H9 (cell line): ENCODE data around the gene DYNLT2B. TPM values are rescaled to one million over a fixed set of nuclear protein-coding genes. Genes with fewer than 3 reads are reported as not detected.

Source experiments
- DNase-seq: peaks from one replicate; pipeline ENCODE4 v3.0.0-alpha.2; 2017
- H2AFZ ChIP-seq: one replicate; pipeline ENCODE4 v1.6.1; 2013; ENCODE audit warnings: mild to moderate bottlenecking, low read length, control low read depth, moderate library complexity
- H2AK5ac ChIP-seq: 2 replicates; pipeline ENCODE4 v1.6.1; 2013; ENCODE audit warnings: low read length, control low read depth, mixed read lengths; ENCODE audit not compliant: insufficient read length
- H2BK120ac ChIP-seq: one replicate; pipeline ENCODE4 v1.6.1; 2013; ENCODE audit warnings: low read depth, mild to moderate bottlenecking, low read length, control low read depth, inconsistent platforms; ENCODE audit not compliant: poor library complexity, severe bottlenecking
- H2BK12ac ChIP-seq: 2 replicates; pipeline ENCODE4 v1.6.1; 2013; ENCODE audit warnings: low read length, control low read depth, mixed read lengths, low read depth; ENCODE audit not compliant: insufficient read length
- H2BK15ac ChIP-seq: 2 replicates; pipeline ENCODE4 v1.6.1; 2013; ENCODE audit warnings: low read depth, low read length, control low read depth
- H2BK20ac ChIP-seq: one replicate; pipeline ENCODE4 v1.6.1; 2013; ENCODE audit warnings: low read depth, mild to moderate bottlenecking, low read length, control low read depth, inconsistent platforms; ENCODE audit not compliant: poor library complexity, severe bottlenecking
- H2BK5ac ChIP-seq: 2 replicates; pipeline ENCODE4 v1.6.1; 2013; ENCODE audit warnings: low read length, control low read depth, mixed read lengths; ENCODE audit not compliant: insufficient read length
- H3K14ac ChIP-seq: 2 replicates; pipeline ENCODE4 v1.6.1; 2013; ENCODE audit warnings: low read length, control low read depth; ENCODE audit not compliant: insufficient read depth
- H3K18ac ChIP-seq: 2 replicates; pipeline ENCODE4 v1.6.1; 2013; ENCODE audit warnings: low read depth, mild to moderate bottlenecking, mixed read lengths, low read length, control low read depth; ENCODE audit not compliant: insufficient read length
- H3K23ac ChIP-seq: 2 replicates; pipeline ENCODE4 v1.6.1; 2013; ENCODE audit warnings: low read length, control low read depth, mixed read lengths, low read depth; ENCODE audit not compliant: insufficient read length
- H3K23me2 ChIP-seq: 2 replicates; pipeline ENCODE4 v1.6.1; 2013; ENCODE audit warnings: low read depth, mild to moderate bottlenecking, mixed read lengths, low read length, control low read depth; ENCODE audit not compliant: insufficient read length, poor library complexity, severe bottlenecking
- H3K27ac ChIP-seq: 2 replicates; pipeline ENCODE4 v1.5.1; 2013; ENCODE audit warnings: low read length, control low read depth, mixed read lengths, low read depth; ENCODE audit not compliant: insufficient read length
- H3K27me3 ChIP-seq: 2 replicates; pipeline ENCODE4 v1.6.1; 2013; ENCODE audit warnings: low read length, control low read depth, inconsistent platforms; ENCODE audit not compliant: insufficient read depth
- H3K4ac ChIP-seq: 2 replicates; pipeline ENCODE4 v1.6.1; 2013; ENCODE audit warnings: low read depth, mild to moderate bottlenecking, control low read depth, inconsistent platforms, low read length, moderate library complexity
- H3K4me1 ChIP-seq: 2 replicates; pipeline ENCODE4 v1.6.1; 2013; ENCODE audit warnings: low read length, control low read depth, inconsistent platforms; ENCODE audit not compliant: insufficient read depth
- H3K4me2 ChIP-seq: 2 replicates; pipeline ENCODE4 v1.6.1; 2013; ENCODE audit warnings: low read length, control low read depth, mixed read lengths; ENCODE audit not compliant: insufficient read length, insufficient read depth
- H3K56ac ChIP-seq: 2 replicates; pipeline ENCODE4 v1.6.1; 2013; ENCODE audit warnings: low read depth, mild to moderate bottlenecking, mixed read lengths, low read length, control low read depth; ENCODE audit not compliant: insufficient read length
- H3K79me1 ChIP-seq: 2 replicates; pipeline ENCODE4 v1.6.1; 2013; ENCODE audit warnings: low read depth, mild to moderate bottlenecking, moderate library complexity, low read length, control low read depth, inconsistent platforms; ENCODE audit not compliant: insufficient read depth, poor library complexity, severe bottlenecking
- H3K79me2 ChIP-seq: 2 replicates; pipeline ENCODE4 v1.6.1; 2013; ENCODE audit warnings: low read length, control low read depth, inconsistent platforms; ENCODE audit not compliant: insufficient read depth
- H3K9ac ChIP-seq: 2 replicates; pipeline ENCODE4 v1.6.1; 2013; ENCODE audit warnings: low read length, control low read depth, mixed read lengths; ENCODE audit not compliant: insufficient read length; ENCODE audit errors: extremely low read depth
- H3K9me3 ChIP-seq: one replicate; pipeline ENCODE4 v1.6.1; 2013; ENCODE audit warnings: low read depth, low read length, inconsistent platforms; ENCODE audit not compliant: control insufficient read depth
- H3T11ph ChIP-seq: one replicate; pipeline ENCODE4 v1.6.1; 2013; ENCODE audit warnings: mild to moderate bottlenecking, low read length, control low read depth, inconsistent platforms
- H4K20me1 ChIP-seq: one replicate; pipeline ENCODE4 v1.6.1; 2013; ENCODE audit not compliant: control insufficient read depth, insufficient read length, insufficient read depth
- H4K5ac ChIP-seq: 2 replicates; pipeline ENCODE4 v1.6.1; 2013; ENCODE audit warnings: low read depth, mild to moderate bottlenecking, mixed read lengths, low read length, control low read depth; ENCODE audit not compliant: insufficient read length
- H4K8ac ChIP-seq: replicated peaks from 2 replicates; pipeline ENCODE4 v1.6.1; 2013; ENCODE audit warnings: low read length, control low read depth, mixed read lengths, low read depth; ENCODE audit not compliant: insufficient read length
- H4K91ac ChIP-seq: 2 replicates; pipeline ENCODE4 v1.6.1; 2013; ENCODE audit warnings: low read depth, mild to moderate bottlenecking, moderate library complexity, mixed read lengths, low read length, control low read depth; ENCODE audit not compliant: insufficient read length
- H3K27ac Mint-ChIP-seq, 3 experiments: 2 replicates in 2 of 3; 3 replicates in 1 of 3; pipeline ENCODE4 v1.8.0; 2020 to 2021; ENCODE audit warnings: mixed read lengths in 3 of 3, mild to moderate bottlenecking in 1 of 3, moderate library complexity in 1 of 3
- H3K27me3 Mint-ChIP-seq: 2 replicates; pipeline ENCODE4 v1.8.0; 2021; ENCODE audit warnings: low read depth, mild to moderate bottlenecking, moderate library complexity, mixed read lengths
- H3K36me3 Mint-ChIP-seq, 3 experiments: 2 replicates in 2 of 3; 3 replicates in 1 of 3; pipeline ENCODE4 v1.8.0; 2020 to 2021; ENCODE audit warnings: low read depth in 3 of 3, mixed read lengths in 3 of 3; ENCODE audit not compliant: insufficient read depth in 1 of 3
- H3K4me1 Mint-ChIP-seq, 2 experiments: 2 replicates each; pipeline ENCODE4 v1.8.0; 2020; ENCODE audit warnings: mixed read lengths in 2 of 2
- H3K4me3 Mint-ChIP-seq, 2 experiments: 2 replicates in 1 of 2; 3 replicates in 1 of 2; pipeline ENCODE4 v1.8.0; 2020 to 2021; ENCODE audit warnings: mild to moderate bottlenecking in 2 of 2, mixed read lengths in 2 of 2, moderate library complexity in 1 of 2
- H3K9me3 Mint-ChIP-seq, 2 experiments: 2 replicates in 1 of 2; 3 replicates in 1 of 2; pipeline ENCODE4 v1.8.0; 2020; ENCODE audit warnings: mild to moderate bottlenecking in 2 of 2, mixed read lengths in 2 of 2, moderate library complexity in 1 of 2
- CTCF ChIP-seq: fragments of 200-600 bp; sonication (generic); conservative IDR thresholded peaks from 3 replicates; pipeline ENCODE4 v1.8.0; 2021; ENCODE audit warnings: antibody characterized with exemption, mild to moderate bottlenecking
- whole genome bisulfite sequencing: extraction: QIAGEN DNeasy Blood & Tissue Kit; methylation state at CpG from one replicate; pipeline ENCODE4 v1.1.7; 2013; ENCODE audit warnings: missing lambda C conversion rate, low lambda C conversion rate, mixed read lengths; ENCODE audit not compliant: insufficient read length; ENCODE audit errors: extremely low coverage; 5-methylcytosine and 5-hydroxymethylcytosine counted together
- total RNA-seq: library from RNA; stranded (reverse); gene quantifications from 2 replicates; pipeline ENCODE4 v1.2.1, GENCODE V29; 2021

The DYNLT2B gene
- total RNA-seq, 1 experiment from 2014 or later: 12.4 TPM

- Histone ChIP-seq H2BK120ac (no peak overlapping the region), H3K9ac (no peak overlapping the region), H2BK20ac (no peak overlapping the region), H3K14ac (no peak overlapping the region), H3K9me3 (no peaks in the 10 kb centered on the region), H3T11ph (no peak overlapping the region), H4K5ac (no peak overlapping the region), H3K79me1 (no peaks in the 10 kb centered on the region), H4K20me1 (no peaks in the 10 kb centered on the region), H2BK15ac (no peak overlapping the region), H3K79me2 (no peaks in the 10 kb centered on the region), H3K27me3 (no peaks in the 10 kb centered on the region), H2AK5ac (no peak overlapping the region), H3K4ac (no peak overlapping the region), H4K91ac (no peak overlapping the region), H3K27ac (no peak overlapping the region), H2BK5ac (no peak overlapping the region), H2BK12ac (no peak overlapping the region), H3K4me1 (no peaks in the 10 kb centered on the region), H3K4me2 (no peak overlapping the region), H3K18ac (no peak overlapping the region), H4K8ac (no peak overlapping the region), H3K23me2 (peaks cover 3% of the 10 kb centered on the region), H3K56ac (no peak overlapping the region), H2AFZ (no peak overlapping the region), H3K23ac (no peak overlapping the region)
- no CpG with 5 or more reads among the region's 11 CpGs for WGBS
- peaks cover 0 to 5% (median 0%) of the 10 kb centered on the region in 3 experiments; a peak in 1 of 7 replicates for H3K36me3 Mint-ChIP-seq
- H3K27me3 Mint-ChIP-seq: no peaks in the 10 kb centered on the region
- DNase-seq: no peak
- H3K9me3 Mint-ChIP-seq: no peaks in the 10 kb centered on the region
- peaks cover 8 to 20% of the 10 kb centered on the region in 2 experiments for H3K4me1 Mint-ChIP-seq
- no peak overlapping the region for H3K4me3 Mint-ChIP-seq
- TF ChIP-seq CTCF: no peak
- H3K27ac Mint-ChIP-seq: peak overlapping the region in 1 of 3 experiments; percentile 56; a peak in 1 of 7 replicates
These were observed 3.1 kb upstream of the DYNLT2B start for GRCh38 chr3:196321162-196321561.
